ENCODE data around the gene CD44. TPM values are rescaled to one million over a fixed set of nuclear protein-coding genes. Genes with fewer than 3 reads are reported as not detected.
A peak's percentile ranks its signal among the peaks of the same experiment; 100 is the strongest.
"Not testable (repeated sequence)": the region's sequence is repeated elsewhere in the genome, so short reads cannot be mapped to it uniquely, and the experiment has no call there.

CD44 gene
- total RNA-seq, 1 donor from 2014 or later = 15.4 TPM

- no peak for DNase-seq
- no peak for ATAC-seq (ENCODE audit: poor library complexity)
- intact Hi-C loops (cut with DNase I) = no loop called here
Measured at GRCh38 chr11:35225946-35226520, 87.1 kb downstream of the CD44 start.

DNA sequence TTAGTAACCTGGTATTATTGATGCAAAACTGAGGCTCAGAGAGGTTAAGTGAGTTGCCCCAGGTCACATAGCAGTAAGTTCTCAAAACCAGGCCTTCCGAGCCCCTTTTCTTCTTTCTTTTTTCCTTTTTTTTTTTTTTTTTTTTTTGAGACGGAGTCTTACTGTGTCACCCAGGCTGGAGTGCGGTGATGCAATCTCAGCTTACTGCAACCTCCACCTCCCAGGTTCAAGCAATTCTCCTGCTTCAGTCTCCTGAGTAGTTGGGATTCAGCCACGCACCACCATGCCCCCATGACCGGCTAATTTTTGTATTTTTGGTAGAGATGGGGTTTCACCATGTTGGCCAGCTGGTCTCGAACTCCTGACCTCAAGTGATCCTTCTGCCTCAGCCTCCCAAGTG is 87.8 kb downstream of the CD44 start:
- DNase-seq; intact Hi-C loops (cut with DNase I); ATAC-seq (ENCODE audit: poor library complexity): not testable (repeated sequence)

DNA sequence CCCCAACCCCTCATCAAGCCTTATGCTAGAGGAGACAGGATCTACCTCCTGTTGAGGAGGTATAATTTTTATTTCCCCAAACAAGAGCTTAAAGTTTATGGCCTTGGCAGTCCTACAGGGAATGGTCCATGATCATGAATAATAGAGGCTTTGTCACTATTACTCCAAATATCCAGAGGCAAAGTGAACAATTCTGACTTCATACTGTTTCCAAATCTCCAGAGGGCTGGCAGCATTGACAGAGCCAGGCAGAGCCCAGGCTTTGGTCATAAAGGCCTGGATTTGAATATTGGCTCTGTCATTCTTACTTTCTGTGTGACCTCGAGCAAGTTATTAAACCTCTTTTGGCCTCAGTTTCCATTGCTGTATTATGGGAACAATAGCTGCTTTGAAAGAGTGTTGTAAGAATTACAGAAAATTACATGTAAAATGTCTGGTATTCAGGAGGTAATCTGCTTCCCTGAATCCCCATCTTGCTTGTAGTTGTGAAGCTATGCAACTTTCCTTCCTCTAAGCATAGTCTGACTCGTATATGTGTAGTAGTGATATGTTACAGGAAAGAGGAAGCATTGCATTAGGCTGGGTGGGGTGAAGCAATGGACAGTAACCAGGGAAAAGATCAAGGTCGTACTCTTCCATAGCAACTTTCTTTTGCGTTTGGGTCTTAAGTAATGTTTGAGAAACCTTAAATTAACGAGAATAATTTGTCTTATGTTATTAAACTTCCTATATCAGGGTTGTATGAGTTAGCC is 88.8 kb downstream of the CD44 start:
- no peak for DNase-seq
- peak; percentile 67 for ATAC-seq (ENCODE audit: poor library complexity)
- intact Hi-C loops (cut with DNase I) = no loop called here

DNA sequence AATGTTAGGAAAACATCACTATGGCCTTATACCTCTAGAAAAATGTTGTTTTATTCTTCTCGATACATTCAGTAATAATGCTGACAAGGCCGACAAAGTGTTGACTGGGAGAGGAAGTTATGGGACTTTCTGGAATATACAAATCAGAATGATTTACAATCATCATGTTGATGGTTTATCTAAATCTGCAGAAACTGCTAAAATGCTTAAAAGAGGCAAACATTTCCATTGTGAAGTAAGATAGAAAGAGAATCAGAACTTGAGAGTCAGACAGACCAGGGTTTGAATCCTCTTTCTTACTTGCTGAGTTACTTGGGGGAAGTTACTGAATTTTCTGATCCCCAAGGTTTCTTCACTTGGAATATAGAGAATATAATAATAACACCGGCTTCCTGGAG is 89.4 kb downstream of the CD44 start:
- no peak for ATAC-seq (ENCODE audit: poor library complexity)

DNA sequence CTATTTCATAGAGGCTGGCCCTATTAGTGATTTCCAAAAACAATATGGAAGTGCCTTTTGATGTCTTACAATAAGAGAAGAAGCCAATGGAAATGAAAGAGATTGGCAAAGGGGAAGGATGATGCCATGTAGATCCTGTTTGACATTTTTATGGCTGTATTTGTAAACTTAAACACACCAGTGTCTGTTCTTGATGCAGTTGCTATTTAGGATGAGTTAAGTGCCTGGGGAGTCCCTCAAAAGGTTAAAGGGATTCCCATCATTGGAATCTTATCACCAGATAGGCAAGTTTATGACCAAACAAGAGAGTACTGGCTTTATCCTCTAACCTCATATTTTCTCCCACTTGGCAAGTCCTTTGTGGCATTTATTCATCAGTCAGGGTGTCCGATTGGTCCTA is 91.4 kb downstream of the CD44 start:
- intact Hi-C loops (cut with DNase I) = loop anchor here (10.0 kb wide), 1 partner anchor 154 kb away; no protein-coding TSS in a partner anchor
- ATAC-seq (ENCODE audit: poor library complexity) = no peak

More for the DNA sequence above, 89.4 kb downstream of the CD44 start:
- DNase-seq = no peak
- intact Hi-C loops (cut with DNase I) = no loop called here

GRCh38 chr11:35231076-35231860 is 92.3 kb downstream of the CD44 start:
- DNase-seq = no peak
- intact Hi-C loops (cut with DNase I) = loop anchor here (10.0 kb wide), 1 partner anchor 154 kb away; no protein-coding TSS in a partner anchor
- ATAC-seq (ENCODE audit: poor library complexity) = no peak

More for the DNA sequence above, 91.4 kb downstream of the CD44 start:
- no peak for DNase-seq

DNA sequence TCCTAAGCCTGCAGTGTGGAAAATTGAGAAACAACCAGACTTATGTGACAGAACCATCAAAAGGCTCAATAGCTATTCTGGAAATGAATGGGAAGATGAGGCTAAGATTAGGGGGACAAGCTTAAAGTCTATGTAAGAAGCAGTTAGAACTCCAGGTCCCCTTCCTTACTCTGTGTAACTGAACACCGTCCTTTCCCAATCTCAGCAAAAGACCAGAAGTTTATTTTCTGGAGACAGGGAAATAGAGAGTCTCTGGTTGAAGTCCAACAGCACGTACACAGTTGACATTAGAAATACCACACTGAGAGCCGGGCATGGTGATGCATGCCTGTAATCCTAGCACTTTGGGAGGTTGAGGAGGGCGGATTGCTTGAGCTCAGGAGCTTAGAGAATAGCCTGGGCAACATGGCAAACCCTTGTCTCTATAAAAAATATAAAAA is 93.9 kb downstream of the CD44 start:
- no peak for DNase-seq
- intact Hi-C loops (cut with DNase I) = loop anchor here (10.0 kb wide), 1 partner anchor 152 kb away; no protein-coding TSS in a partner anchor
- no peak for ATAC-seq (ENCODE audit: poor library complexity)

DNA sequence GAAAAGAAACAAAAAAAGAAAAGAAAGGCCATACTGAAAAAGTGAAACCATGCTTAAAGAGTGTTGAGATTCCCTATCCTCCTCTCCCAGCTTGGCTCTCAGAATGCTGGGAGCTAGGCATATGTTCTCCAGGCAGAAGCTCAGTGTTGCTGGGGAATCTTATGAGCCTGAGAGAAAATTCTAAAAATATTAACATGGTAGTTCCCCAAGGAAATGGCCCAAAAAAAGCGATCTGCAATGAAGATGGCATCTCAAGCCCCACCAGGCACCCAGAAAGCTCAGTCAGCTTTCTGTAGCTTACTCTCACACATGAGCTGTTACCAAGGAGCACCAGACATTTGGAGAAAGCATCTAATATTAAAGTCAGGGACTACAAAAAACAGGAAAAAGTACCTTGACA is 94.5 kb downstream of the CD44 start:
- intact Hi-C loops (cut with DNase I) = loop anchor here (10.0 kb wide), 1 partner anchor 151 kb away; no protein-coding TSS in a partner anchor
- ATAC-seq (ENCODE audit: poor library complexity) (no peak), DNase-seq (no peak)

GRCh38 chr11:35234460-35235156 is 95.6 kb downstream of the CD44 start:
- intact Hi-C loops (cut with DNase I) = loop anchor here (5.0 to 10.0 kb wide), 3 partner anchors 150 to 302 kb away; no protein-coding TSS in a partner anchor
- no peak for DNase-seq
- ATAC-seq (ENCODE audit: poor library complexity) = no peak

DNA sequence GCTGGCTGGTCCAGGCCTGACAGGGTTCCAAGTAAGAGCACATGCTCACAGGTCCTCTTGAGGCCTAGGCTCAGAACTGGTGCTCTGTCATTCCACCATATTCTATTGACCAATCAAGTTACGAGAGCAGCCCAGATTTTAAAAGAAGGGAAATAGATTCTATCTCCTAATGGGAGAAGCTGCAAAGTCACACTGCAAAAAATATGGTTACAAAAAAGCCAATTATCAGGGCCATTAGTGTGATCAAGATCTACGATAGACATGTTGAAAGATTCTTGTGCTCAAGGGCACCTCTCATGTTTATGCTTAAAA is 96.1 kb downstream of the CD44 start:
- DNase-seq = no peak
- no peak for ATAC-seq (ENCODE audit: poor library complexity)
- intact Hi-C loops (cut with DNase I) = loop anchor here (5.0 to 10.0 kb wide), 3 partner anchors 150 to 303 kb away; no protein-coding TSS in a partner anchor

DNA sequence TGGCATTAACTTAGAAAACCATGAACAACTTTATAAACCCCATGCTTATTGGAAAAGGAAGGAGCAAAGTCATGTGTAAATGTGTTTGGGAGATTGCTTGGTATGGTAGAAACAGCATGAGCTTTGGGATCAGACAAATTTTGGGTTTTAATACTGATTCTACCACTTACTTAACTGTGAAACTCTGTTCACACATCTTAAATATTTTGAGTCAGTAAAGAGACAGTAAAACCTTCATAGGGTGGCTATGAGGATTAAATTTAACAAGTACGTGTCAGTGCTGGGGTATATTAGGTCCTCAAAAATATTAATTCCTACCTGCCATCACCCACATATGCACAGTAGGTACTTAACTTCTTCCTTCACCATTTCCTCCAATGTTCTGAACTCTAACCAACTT is 96.5 kb downstream of the CD44 start:
- intact Hi-C loops (cut with DNase I) = loop anchor here (5.0 to 10.0 kb wide), 3 partner anchors 149 to 303 kb away; no protein-coding TSS in a partner anchor
- ATAC-seq (ENCODE audit: poor library complexity) (no peak), DNase-seq (no peak)

GRCh38 chr11:35235936-35236666 is 97.1 kb downstream of the CD44 start:
- intact Hi-C loops (cut with DNase I) = loop anchor here (5.0 to 10.0 kb wide), 3 partner anchors 149 to 304 kb away; no protein-coding TSS in a partner anchor
- DNase-seq (no peak), ATAC-seq (ENCODE audit: poor library complexity) (no peak)

GRCh38 chr11:35236667-35237003 is 97.7 kb downstream of the CD44 start:
- no peak for DNase-seq
- intact Hi-C loops (cut with DNase I) = loop anchor here (5.0 to 10.0 kb wide), 3 partner anchors 148 to 304 kb away; no protein-coding TSS in a partner anchor
- ATAC-seq (ENCODE audit: poor library complexity) = no peak

DNA sequence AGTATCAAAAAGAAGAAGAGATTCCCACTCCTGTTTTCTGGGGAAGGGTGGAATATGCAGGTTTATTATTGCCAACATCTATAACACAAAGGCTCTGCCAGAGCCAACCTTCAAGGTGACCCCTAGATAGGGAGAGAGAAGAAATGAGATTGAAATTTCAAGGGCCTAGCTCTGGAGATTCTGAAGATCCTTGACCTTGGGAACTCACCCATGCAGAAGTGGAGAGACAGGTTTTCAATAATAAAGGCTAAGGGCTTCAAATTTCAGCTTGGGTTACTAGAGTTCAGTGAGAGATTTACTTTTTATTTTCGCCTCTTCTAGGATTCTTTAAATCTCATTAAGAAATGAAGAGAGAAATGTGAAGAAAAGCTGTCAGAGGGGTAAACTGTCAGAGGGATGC is 98.4 kb downstream of the CD44 start:
- intact Hi-C loops (cut with DNase I) = loop anchor here (5.0 to 10.0 kb wide), 3 partner anchors 147 to 305 kb away; no protein-coding TSS in a partner anchor
- DNase-seq = no peak
- ATAC-seq (ENCODE audit: poor library complexity) = no peak

GRCh38 chr11:35237860-35238715 is 99.1 kb downstream of the CD44 start:
- intact Hi-C loops (cut with DNase I) = loop anchor here (5.0 to 10.0 kb wide), 3 partner anchors 147 to 306 kb away; no protein-coding TSS in a partner anchor
- DNase-seq (no peak), ATAC-seq (ENCODE audit: poor library complexity) (peak; percentile 52)

DNA sequence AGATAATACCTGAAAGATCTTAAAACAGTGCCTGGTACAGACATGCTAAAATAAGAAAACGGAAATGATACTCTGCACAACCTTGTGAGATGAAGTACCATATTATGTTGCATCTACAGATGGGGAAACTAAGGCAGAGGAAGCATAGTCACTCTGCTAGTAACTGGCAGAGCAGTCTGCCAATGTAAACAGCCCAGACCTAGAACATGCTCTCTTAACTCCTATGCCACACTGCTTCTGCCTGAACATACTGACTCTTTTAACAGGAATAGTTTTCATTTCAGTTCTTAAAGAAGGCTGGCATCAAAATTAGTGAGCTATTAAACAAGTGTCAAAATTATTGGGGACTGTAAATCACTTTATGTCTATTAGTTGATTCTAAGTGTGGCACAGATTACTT is 99.9 kb downstream of the CD44 start:
- intact Hi-C loops (cut with DNase I) = loop anchor here (5.0 to 10.0 kb wide), 3 partner anchors 146 to 307 kb away; no protein-coding TSS in a partner anchor
- no peak for ATAC-seq (ENCODE audit: poor library complexity)
- no peak for DNase-seq
